Measurements from ENCODE around the gene FN1. TPM values are rescaled to one million over a fixed set of nuclear protein-coding genes. Genes with fewer than 3 reads are reported as not detected.

FN1 gene
- total RNA-seq, 1 experiment from 2014 or later, result 11.1 TPM

DNA sequence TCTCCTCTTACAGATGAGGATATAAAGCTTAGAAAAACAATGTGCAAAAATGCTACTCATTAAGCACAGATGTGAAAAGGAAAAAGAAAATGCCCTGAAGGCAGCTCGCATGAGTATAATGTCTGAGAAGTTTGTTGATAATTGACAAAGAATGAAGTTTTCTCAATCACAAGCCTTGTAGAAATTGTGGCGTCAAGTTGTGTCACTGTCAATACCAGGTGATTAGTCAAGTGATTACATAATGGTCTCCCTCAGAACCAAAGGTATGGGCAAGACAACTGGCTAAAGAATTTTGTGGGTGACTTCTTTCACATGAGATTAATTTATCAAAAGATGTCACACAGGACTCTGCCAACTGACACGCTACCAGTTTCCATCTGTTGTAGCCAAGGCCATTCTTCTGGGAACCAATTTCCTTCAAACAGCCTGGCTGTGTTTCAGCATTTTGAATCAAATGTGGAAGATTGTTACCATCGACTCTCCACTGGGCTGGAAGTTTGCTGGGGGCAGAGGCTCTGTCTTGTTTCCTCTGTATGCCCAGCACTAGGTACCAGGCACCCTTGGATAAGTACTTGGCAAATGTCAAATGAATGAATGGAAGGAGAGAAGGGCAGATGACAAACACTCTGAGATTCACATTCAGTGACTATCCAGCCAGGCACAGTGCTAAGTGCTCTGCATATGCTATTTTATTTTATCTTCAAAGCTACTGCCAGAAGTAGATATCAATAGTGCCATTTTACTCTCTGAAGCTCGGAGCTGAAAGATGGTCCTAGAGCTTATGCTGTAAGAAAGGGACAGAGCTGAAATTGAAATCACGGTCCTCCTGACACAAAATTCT lies 5.9 kb upstream of the FN1 start:
- H3K79me2 ChIP-seq (ENCODE audit: insufficient read depth, low read length), result no peaks in the 10 kb centered on the region
- POLR2A ChIA-PET, result no interaction called here
- H3K9ac ChIP-seq (ENCODE audit: low read length), result no peak overlapping the region
- no peak for DNase-seq (ENCODE audit: low read depth, low spot score)
- H4K20me1 ChIP-seq (ENCODE audit: insufficient read depth), result no peaks in the 10 kb centered on the region
- H2AFZ ChIP-seq (ENCODE audit: low read depth, low read length, poor library complexity, severe bottlenecking), result no peak overlapping the region
- no peaks in the 10 kb centered on the region for H3K36me3 ChIP-seq (ENCODE audit: control insufficient read depth in 1 of 2, insufficient read depth in 2 of 2, low read length in 2 of 2)
- ATAC-seq, result 0 out of 2 replicates have a peak, but pooled peaks have one; percentile 6
- no peaks in the 10 kb centered on the region for H3K9me2 ChIP-seq (ENCODE audit: insufficient read depth)
- no peak overlapping the region for H3K4me2 ChIP-seq (ENCODE audit: low read length)
- H3K27ac ChIP-seq (ENCODE audit: low read depth, low read length), result no peak overlapping the region
- BruUV-seq (replicated peaks), result no TSS peak
- CTCF ChIA-PET, result no interaction called here
- intact Hi-C loops (cut with micrococcal nuclease), result no loop called here
- peaks cover under 1% of the 10 kb centered on the region in 2 experiments; a peak in 2 of 4 replicates for H3K4me1 ChIP-seq (ENCODE audit: control insufficient read depth in 1 of 2, insufficient read depth in 2 of 2, low read length in 2 of 2)
- no peak for TF ChIP-seq ELF1 (IDR thresholded peaks at IDR 0.05; ENCODE audit: borderline replicate concordance, low read depth)
- TF ChIP-seq EGR1 (IDR thresholded peaks at IDR 0.05; ENCODE audit: low read depth), result no peak
- TF ChIP-seq, protein P1, sequence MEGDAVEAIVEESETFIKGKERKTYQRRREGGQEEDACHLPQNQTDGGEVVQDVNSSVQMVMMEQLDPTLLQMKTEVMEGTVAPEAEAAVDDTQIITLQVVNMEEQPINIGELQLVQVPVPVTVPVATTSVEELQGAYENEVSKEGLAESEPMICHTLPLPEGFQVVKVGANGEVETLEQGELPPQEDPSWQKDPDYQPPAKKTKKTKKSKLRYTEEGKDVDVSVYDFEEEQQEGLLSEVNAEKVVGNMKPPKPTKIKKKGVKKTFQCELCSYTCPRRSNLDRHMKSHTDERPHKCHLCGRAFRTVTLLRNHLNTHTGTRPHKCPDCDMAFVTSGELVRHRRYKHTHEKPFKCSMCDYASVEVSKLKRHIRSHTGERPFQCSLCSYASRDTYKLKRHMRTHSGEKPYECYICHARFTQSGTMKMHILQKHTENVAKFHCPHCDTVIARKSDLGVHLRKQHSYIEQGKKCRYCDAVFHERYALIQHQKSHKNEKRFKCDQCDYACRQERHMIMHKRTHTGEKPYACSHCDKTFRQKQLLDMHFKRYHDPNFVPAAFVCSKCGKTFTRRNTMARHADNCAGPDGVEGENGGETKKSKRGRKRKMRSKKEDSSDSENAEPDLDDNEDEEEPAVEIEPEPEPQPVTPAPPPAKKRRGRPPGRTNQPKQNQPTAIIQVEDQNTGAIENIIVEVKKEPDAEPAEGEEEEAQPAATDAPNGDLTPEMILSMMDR (IDR thresholded peaks at IDR 0.05 in 2 of 3, conservative IDR thresholded peaks at IDR 0.05 in 1 of 3; ENCODE audit: borderline replicate concordance in 1 of 3, insufficient read depth in 1 of 3, low read depth in 2 of 3, low read length in 2 of 3), result no peak
- no peak for TF ChIP-seq SRF (IDR thresholded peaks at IDR 0.05; ENCODE audit: low read depth)
- TF ChIP-seq, protein P2, sequence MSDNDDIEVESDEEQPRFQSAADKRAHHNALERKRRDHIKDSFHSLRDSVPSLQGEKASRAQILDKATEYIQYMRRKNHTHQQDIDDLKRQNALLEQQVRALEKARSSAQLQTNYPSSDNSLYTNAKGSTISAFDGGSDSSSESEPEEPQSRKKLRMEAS (IDR thresholded peaks at IDR 0.05), result no peak
- TF ChIP-seq POLR2A (IDR thresholded peaks at IDR 0.05; ENCODE audit: borderline replicate concordance, extremely low read depth, insufficient read depth, insufficient read length), result no peak
- no peak for TF ChIP-seq RAD21 (IDR thresholded peaks at IDR 0.05; ENCODE audit: low read depth)
- no peak for TF ChIP-seq ZNF274 (IDR thresholded peaks at IDR 0.05; ENCODE audit: low read depth, low read length)
- TF ChIP-seq, protein P3, sequence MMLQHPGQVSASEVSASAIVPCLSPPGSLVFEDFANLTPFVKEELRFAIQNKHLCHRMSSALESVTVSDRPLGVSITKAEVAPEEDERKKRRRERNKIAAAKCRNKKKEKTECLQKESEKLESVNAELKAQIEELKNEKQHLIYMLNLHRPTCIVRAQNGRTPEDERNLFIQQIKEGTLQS (IDR thresholded peaks at IDR 0.05), result no peak
- no peaks in the 10 kb centered on the region for H3K9me3 ChIP-seq (ENCODE audit: control insufficient read depth in 1 of 2, insufficient read depth in 1 of 2, low read depth in 1 of 2, low read length in 2 of 2)
- RAD21 ChIA-PET (ENCODE audit: low non-redundant PET in 1 of 2, low total read pairs in 2 of 2, uncharacterized antibody in 2 of 2, unreplicated experiment in 2 of 2), result interaction anchor here in 1 of 2 experiments (0.6 kb wide), 1 partner anchor 195 kb away, joined by 3 read pairs; no protein-coding TSS in a partner anchor
- H3K27me3 ChIP-seq (ENCODE audit: insufficient read depth, low read length), result peaks cover 9% of the 10 kb centered on the region; the same call in 1 of the 2 replicates
- no peak overlapping the region for H3K4me3 ChIP-seq (replicated peaks in 1 of 2; ENCODE audit: low read depth in 1 of 2, low read length in 2 of 2)
